ENCODE results near the gene STAT5B. TPM values are rescaled to one million over a fixed set of nuclear protein-coding genes. Genes with fewer than 3 reads are reported as not detected.
A peak's percentile ranks its signal among the peaks of the same experiment; 100 is the strongest.

STAT5B gene
- total and polyA plus RNA-seq, 9 of the 15 experiments (the other 6 are each of a cell fraction or from before 2014, with no cell fraction given): 20.8 to 176 (median 92.4) TPM

DNA sequence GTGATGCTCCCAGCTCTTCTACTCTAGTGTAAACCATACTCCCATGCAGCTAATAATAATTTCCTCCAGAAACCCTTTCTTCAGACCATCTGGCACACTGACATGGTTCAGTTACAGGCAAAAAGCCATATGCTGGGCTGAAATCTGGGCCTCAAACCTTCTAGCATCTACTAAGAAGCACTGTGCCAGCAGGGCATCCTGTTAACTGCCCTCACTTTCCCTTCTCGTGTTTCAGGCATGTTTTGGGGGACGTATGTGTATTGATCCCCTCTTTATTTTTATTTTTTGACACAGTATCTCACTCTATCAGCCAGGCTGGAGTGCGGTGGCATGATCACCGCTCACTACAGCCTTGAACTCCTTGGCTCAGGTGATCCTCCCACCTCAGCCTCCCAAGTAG lies 45.4 kb upstream of the STAT5B start (continued):
- TF ChIP-seq, protein P1, sequence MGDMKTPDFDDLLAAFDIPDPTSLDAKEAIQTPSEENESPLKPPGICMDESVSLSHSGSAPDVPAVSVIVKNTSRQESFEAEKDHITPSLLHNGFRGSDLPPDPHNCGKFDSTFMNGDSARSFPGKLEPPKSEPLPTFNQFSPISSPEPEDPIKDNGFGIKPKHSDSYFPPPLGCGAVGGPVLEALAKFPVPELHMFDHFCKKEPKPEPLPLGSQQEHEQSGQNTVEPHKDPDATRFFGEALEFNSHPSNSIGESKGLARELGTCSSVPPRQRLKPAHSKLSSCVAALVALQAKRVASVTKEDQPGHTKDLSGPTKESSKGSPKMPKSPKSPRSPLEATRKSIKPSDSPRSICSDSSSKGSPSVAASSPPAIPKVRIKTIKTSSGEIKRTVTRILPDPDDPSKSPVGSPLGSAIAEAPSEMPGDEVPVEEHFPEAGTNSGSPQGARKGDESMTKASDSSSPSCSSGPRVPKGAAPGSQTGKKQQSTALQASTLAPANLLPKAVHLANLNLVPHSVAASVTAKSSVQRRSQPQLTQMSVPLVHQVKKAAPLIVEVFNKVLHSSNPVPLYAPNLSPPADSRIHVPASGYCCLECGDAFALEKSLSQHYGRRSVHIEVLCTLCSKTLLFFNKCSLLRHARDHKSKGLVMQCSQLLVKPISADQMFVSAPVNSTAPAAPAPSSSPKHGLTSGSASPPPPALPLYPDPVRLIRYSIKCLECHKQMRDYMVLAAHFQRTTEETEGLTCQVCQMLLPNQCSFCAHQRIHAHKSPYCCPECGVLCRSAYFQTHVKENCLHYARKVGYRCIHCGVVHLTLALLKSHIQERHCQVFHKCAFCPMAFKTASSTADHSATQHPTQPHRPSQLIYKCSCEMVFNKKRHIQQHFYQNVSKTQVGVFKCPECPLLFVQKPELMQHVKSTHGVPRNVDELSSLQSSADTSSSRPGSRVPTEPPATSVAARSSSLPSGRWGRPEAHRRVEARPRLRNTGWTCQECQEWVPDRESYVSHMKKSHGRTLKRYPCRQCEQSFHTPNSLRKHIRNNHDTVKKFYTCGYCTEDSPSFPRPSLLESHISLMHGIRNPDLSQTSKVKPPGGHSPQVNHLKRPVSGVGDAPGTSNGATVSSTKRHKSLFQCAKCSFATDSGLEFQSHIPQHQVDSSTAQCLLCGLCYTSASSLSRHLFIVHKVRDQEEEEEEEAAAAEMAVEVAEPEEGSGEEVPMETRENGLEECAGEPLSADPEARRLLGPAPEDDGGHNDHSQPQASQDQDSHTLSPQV (IDR thresholded peaks at IDR 0.05): peak; percentile 62
- TF ChIP-seq CBX2 (IDR thresholded peaks at IDR 0.05; ENCODE audit: insufficient read depth, low read length, poor library complexity, severe bottlenecking) (no peak), MYBL2 (IDR thresholded peaks at IDR 0.05; ENCODE audit: low read depth) (no peak), MYBL2 (CRISPR knock-in tag; IDR thresholded peaks at IDR 0.05; ENCODE audit: borderline replicate concordance) (no peak), PHB (CRISPR knock-in tag; IDR thresholded peaks at IDR 0.05) (no peak), ZNF253 (CRISPR knock-in tag; conservative IDR thresholded peaks at IDR 0.05) (no peak), DMBX1 (CRISPR knock-in tag; IDR thresholded peaks at IDR 0.05; ENCODE audit: borderline replicate concordance) (peak; percentile 62; the same call in 1 of the 2 replicates)
- TF ChIP-seq, protein P2, sequence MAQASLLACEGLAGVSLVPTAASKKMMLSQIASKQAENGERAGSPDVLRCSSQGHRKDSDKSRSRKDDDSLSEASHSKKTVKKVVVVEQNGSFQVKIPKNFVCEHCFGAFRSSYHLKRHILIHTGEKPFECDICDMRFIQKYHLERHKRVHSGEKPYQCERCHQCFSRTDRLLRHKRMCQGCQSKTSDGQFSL (CRISPR knock-in tag; IDR thresholded peaks at IDR 0.05): no peak
- TF ChIP-seq, protein P2 (tag; IDR thresholded peaks at IDR 0.05): no peak
- TF ChIP-seq, protein P3, sequence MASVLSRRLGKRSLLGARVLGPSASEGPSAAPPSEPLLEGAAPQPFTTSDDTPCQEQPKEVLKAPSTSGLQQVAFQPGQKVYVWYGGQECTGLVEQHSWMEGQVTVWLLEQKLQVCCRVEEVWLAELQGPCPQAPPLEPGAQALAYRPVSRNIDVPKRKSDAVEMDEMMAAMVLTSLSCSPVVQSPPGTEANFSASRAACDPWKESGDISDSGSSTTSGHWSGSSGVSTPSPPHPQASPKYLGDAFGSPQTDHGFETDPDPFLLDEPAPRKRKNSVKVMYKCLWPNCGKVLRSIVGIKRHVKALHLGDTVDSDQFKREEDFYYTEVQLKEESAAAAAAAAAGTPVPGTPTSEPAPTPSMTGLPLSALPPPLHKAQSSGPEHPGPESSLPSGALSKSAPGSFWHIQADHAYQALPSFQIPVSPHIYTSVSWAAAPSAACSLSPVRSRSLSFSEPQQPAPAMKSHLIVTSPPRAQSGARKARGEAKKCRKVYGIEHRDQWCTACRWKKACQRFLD (CRISPR knock-in tag; IDR thresholded peaks at IDR 0.05): peak; percentile 52; the same call in 1 of the 2 replicates

Data from K562 (cell line).